ENCODE data around the gene EPHA10. TPM values are rescaled to one million over a fixed set of nuclear protein-coding genes. Genes with fewer than 3 reads are reported as not detected.

EPHA10 gene
- total and polyA plus RNA-seq, 3 experiments from 2014 or later, result 0.04 TPM; not detected in 2

DNA sequence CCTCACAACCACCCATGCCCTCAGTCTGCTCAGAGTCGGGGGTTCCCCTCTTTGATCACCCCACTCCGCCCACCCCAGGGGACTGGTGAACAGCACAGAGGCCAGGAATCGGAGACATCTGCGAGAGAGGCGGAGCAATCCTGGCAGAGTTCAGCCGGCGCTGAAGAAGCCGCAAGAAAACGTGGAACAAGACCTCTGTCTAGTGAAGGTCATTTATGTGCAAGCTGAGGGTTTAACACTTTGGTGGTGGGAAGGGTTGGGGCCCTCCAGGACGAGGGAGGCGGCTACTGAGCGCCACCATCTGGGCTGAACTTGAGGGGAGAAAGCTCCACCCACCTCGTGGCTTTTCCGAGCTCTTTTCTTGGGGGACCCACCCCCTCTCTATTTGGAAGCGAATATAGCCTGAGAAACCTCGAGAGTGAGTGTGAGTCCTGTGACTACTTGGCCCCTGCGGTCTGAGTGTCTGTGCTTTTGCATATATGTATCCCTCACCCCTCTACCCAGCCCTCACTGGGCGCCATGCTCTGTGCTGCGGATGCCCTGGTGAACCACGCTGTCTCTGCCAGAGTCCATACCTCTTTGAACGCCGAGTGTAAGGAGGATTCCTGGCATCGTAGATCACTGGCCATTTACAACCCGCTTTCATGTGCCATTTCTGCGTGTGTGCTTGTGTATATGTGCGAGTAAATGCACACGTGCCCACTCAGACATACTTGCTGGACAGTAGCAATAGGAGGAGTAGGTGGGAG is 1.2 kb upstream of the EPHA10 start:
- DNase-seq, result no peak
- H3K36me3 Mint-ChIP-seq, result peaks cover 0 to 4% (median 0%) of the 10 kb centered on the region in 3 donors
- peaks cover 11 to 19% (median 16%) of the 10 kb centered on the region in 3 donors for H3K4me1 Mint-ChIP-seq
- Histone ChIP-seq H3K27ac (ENCODE audit: low read depth, low read length) (no peak overlapping the region), H3K27me3 (ENCODE audit: insufficient read depth, low read length, poor library complexity, severe bottlenecking) (peaks cover 42% of the 10 kb centered on the region), H3K4me3 (ENCODE audit: low read length) (no peak overlapping the region), H3K36me3 (ENCODE audit: insufficient read depth, low read length) (no peaks in the 10 kb centered on the region), H3K4me1 (ENCODE audit: insufficient read depth, low read length) (no peaks in the 10 kb centered on the region), H3K9me3 (ENCODE audit: low read length) (no peaks in the 10 kb centered on the region)
- ChIA-PET CTCF (no interaction called here), POLR2A (no interaction called here)
- peak overlapping the region in 6 of 7 donors; percentile 15 to 78 (median 50) for H3K4me3 Mint-ChIP-seq
- peaks cover 0 to 2% (median 0%) of the 10 kb centered on the region in 5 donors for H3K9me3 Mint-ChIP-seq
- H3K27me3 Mint-ChIP-seq, result peaks cover 64 to 85% of the 10 kb centered on the region in 2 donors
- no peak overlapping the region for H3K27ac Mint-ChIP-seq

DNA sequence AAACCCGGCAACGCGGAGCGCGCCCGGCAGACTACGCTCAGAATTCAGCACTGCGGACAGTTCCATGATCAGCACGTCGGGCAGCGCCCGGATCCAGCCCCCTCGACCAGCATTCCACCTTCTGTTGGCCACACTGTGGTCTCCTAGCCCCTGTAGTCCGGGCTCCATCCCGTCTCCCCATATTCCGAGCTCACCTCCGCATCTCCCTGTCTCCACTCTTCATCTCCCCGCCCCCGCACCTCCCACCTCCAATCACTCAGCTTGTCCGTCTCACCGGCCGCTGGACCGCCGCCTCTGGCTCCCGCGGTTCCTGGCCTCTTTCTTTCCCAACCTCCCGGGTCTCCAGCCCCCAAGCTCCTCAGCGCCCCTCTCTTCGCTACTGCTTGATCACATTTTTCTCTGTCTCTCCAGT is 500 bp downstream of the EPHA10 start:
- no peak overlapping the region for H3K4me3 ChIP-seq (ENCODE audit: low read length)
- no peak overlapping the region for H3K27ac Mint-ChIP-seq
- peaks cover 48% of the 10 kb centered on the region for H3K27me3 ChIP-seq (ENCODE audit: insufficient read depth, low read length, poor library complexity, severe bottlenecking)
- H3K4me1 Mint-ChIP-seq, result peaks cover 11 to 19% (median 16%) of the 10 kb centered on the region in 3 donors
- DNase-seq, result no peak
- H3K4me3 Mint-ChIP-seq, result peak overlapping the region in 1 of 7 donors; percentile 34
- H3K9me3 Mint-ChIP-seq, result peaks cover 0 to 2% (median 0%) of the 10 kb centered on the region in 5 donors
- H3K36me3 ChIP-seq (ENCODE audit: insufficient read depth, low read length), result no peaks in the 10 kb centered on the region
- H3K36me3 Mint-ChIP-seq, result peaks cover 0 to 4% (median 0%) of the 10 kb centered on the region in 3 donors
- CTCF ChIA-PET, result interaction anchor here (0.7 kb wide), 1 partner anchor 10 kb away, joined by 3 read pairs; no protein-coding TSS in a partner anchor
- no peaks in the 10 kb centered on the region for H3K4me1 ChIP-seq (ENCODE audit: insufficient read depth, low read length)
- H3K27me3 Mint-ChIP-seq, result peaks cover 60 to 72% of the 10 kb centered on the region in 2 donors
- H3K27ac ChIP-seq (ENCODE audit: low read depth, low read length), result no peak overlapping the region
- POLR2A ChIA-PET, result no interaction called here
- H3K9me3 ChIP-seq (ENCODE audit: low read length), result no peaks in the 10 kb centered on the region

DNA sequence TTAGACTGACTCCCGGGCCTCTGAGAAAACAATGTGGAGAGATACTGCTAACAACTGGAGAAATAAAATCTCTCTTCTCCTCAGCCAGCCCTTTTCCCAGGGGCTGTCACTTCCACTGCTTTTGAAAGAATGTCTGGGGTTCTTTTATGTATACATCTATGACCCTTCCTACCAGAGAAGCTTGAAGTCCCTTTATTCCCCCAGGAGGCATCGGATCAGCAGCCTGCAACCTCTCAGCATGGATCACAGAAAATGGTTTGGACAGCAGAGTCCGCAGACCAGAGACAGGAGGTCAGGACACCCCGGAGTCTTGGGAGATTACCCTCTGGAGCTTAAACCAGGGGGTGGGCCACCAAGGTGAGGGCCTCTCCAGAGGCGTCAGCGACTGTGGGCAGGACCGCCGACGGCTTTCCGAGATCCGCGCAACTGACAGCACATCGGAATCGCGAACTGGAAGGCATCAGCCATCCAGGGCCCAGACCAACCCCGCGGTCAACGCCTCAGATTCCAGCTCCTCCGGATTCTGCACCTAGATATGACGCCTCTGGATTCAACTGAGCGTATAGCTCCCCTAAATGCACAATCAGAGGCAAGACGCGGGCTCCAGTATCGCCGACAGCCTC is 1.0 kb downstream of the EPHA10 start:
- H3K36me3 Mint-ChIP-seq, result peaks cover 0 to 4% (median 0%) of the 10 kb centered on the region in 3 donors
- CTCF ChIA-PET, result no interaction called here
- no peak overlapping the region for H3K4me3 ChIP-seq (ENCODE audit: low read length)

DNA sequence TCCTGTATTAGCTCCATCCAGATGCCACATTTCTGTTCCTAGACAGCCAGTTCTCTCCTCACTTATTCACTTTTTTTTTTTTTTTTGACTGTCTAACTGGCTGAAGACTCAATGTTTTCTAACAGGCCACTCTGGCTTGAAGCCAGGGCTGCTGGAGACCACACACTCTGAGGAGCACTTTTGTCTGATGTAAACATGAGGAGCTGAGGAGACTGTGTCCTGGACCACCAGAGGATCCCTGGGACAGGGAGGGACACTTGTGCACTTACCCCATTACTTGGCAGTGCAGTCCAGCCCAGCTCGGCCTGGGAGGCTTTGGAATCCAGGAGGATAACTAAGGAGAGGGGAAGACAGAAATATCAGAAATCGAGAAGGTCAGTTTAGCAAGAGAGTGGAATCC is 2.4 kb downstream of the EPHA10 start:
- H3K9me3 ChIP-seq (ENCODE audit: low read length), result no peaks in the 10 kb centered on the region
- no peak overlapping the region for H3K4me3 Mint-ChIP-seq
- DNase-seq, result no peak
- no peak overlapping the region for H3K27ac ChIP-seq (ENCODE audit: low read depth, low read length)
- H3K27me3 Mint-ChIP-seq, result peaks cover 49 to 56% of the 10 kb centered on the region in 2 donors
- ChIA-PET CTCF (no interaction called here), POLR2A (no interaction called here)
- peaks cover 11 to 19% (median 16%) of the 10 kb centered on the region in 3 donors for H3K4me1 Mint-ChIP-seq
- H3K4me3 ChIP-seq (ENCODE audit: low read length), result no peak overlapping the region
- peaks cover 42% of the 10 kb centered on the region for H3K27me3 ChIP-seq (ENCODE audit: insufficient read depth, low read length, poor library complexity, severe bottlenecking)
- H3K9me3 Mint-ChIP-seq, result peaks cover 0 to 2% (median 0%) of the 10 kb centered on the region in 5 donors
- no peaks in the 10 kb centered on the region for H3K36me3 ChIP-seq (ENCODE audit: insufficient read depth, low read length)
- no peaks in the 10 kb centered on the region for H3K4me1 ChIP-seq (ENCODE audit: insufficient read depth, low read length)
- no peak overlapping the region for H3K27ac Mint-ChIP-seq
- H3K36me3 Mint-ChIP-seq, result peaks cover 0 to 4% (median 0%) of the 10 kb centered on the region in 3 donors

More for the DNA sequence above, 1.0 kb downstream of the EPHA10 start:
- Histone ChIP-seq H3K27me3 (ENCODE audit: insufficient read depth, low read length, poor library complexity, severe bottlenecking) (peaks cover 48% of the 10 kb centered on the region), H3K27ac (ENCODE audit: low read depth, low read length) (no peak overlapping the region), H3K36me3 (ENCODE audit: insufficient read depth, low read length) (no peaks in the 10 kb centered on the region), H3K4me1 (ENCODE audit: insufficient read depth, low read length) (no peaks in the 10 kb centered on the region), H3K9me3 (ENCODE audit: low read length) (no peaks in the 10 kb centered on the region)
- no peak for DNase-seq
- peaks cover 57 to 66% of the 10 kb centered on the region in 2 donors for H3K27me3 Mint-ChIP-seq
- POLR2A ChIA-PET, result no interaction called here
- peak overlapping the region in 1 of 8 donors; percentile 0 for H3K27ac Mint-ChIP-seq
- peaks cover 0 to 2% (median 0%) of the 10 kb centered on the region in 5 donors for H3K9me3 Mint-ChIP-seq
- no peak overlapping the region for H3K4me3 Mint-ChIP-seq
- H3K4me1 Mint-ChIP-seq, result peaks cover 11 to 19% (median 16%) of the 10 kb centered on the region in 3 donors

DNA sequence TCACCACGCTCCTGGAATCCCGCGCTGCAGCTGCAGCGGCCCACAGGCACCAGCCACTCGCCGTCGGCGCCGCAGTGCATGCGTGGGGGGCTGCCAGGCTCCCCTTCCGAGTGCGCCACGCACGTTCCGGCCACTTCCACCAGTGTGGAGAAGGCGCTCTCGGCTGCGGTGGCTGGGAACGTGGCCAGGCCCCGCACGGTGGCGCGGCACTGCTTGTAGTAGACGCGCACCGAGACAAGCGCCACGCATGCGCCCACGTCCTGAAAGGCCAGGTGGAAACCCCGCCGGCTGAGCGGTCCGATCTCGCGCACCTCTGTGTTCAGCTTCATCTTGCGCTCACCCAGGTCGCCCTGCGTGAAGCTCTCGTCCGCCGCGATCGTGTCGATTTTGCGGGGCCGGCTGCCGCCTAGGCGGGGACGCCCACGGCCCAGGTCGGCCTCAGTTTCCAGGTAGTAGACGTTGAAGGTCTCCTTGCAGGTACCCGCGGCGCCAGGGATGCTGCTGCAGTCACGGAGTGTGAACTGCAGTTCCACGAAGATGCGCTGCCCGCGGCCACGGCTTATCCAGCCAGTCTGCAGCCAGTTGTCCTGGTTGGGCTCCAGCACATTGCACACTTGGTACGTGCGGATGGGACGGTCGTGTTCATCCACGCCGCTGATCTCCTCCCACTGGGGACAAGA is 3.4 kb downstream of the EPHA10 start:
- Histone ChIP-seq H3K4me3 (ENCODE audit: low read length) (no peak overlapping the region), H3K27ac (ENCODE audit: low read depth, low read length) (no peak overlapping the region), H3K27me3 (ENCODE audit: insufficient read depth, low read length, poor library complexity, severe bottlenecking) (peaks cover 41% of the 10 kb centered on the region), H3K9me3 (ENCODE audit: low read length) (no peaks in the 10 kb centered on the region), H3K4me1 (ENCODE audit: insufficient read depth, low read length) (no peaks in the 10 kb centered on the region), H3K36me3 (ENCODE audit: insufficient read depth, low read length) (no peaks in the 10 kb centered on the region)
- H3K27me3 Mint-ChIP-seq, result peaks cover 43 to 46% of the 10 kb centered on the region in 2 donors
- no peak for DNase-seq
- no peak overlapping the region for H3K27ac Mint-ChIP-seq
- ChIA-PET CTCF (no interaction called here), POLR2A (no interaction called here)
- peaks cover 0 to 4% (median 0%) of the 10 kb centered on the region in 3 donors for H3K36me3 Mint-ChIP-seq
- H3K9me3 Mint-ChIP-seq, result peaks cover 0 to 2% (median 0%) of the 10 kb centered on the region in 5 donors
- no peak overlapping the region for H3K4me3 Mint-ChIP-seq
- H3K4me1 Mint-ChIP-seq, result peaks cover 9 to 16% (median 16%) of the 10 kb centered on the region in 3 donors

GRCh38 chr1:37759451-37759850 is 5.5 kb downstream of the EPHA10 start:
- peaks cover 20% of the 10 kb centered on the region for H3K27me3 ChIP-seq (ENCODE audit: insufficient read depth, low read length, poor library complexity, severe bottlenecking)
- Mint-ChIP-seq H3K4me3 (no peak overlapping the region), H3K27me3 (peaks cover 26 to 30% of the 10 kb centered on the region in 2 donors), H3K36me3 (peaks cover 0 to under 1% (median 0%) of the 10 kb centered on the region in 3 donors), H3K4me1 (peaks cover 0 to 2% (median under 1%) of the 10 kb centered on the region in 3 donors), H3K9me3 (peaks cover 0 to 1% (median 0%) of the 10 kb centered on the region in 5 donors), H3K27ac (no peak overlapping the region)
- DNase-seq, result no peak
- no peaks in the 10 kb centered on the region for H3K9me3 ChIP-seq (ENCODE audit: low read length)
- ChIA-PET CTCF (no interaction called here), POLR2A (no interaction called here)
- H3K4me1 ChIP-seq (ENCODE audit: insufficient read depth, low read length), result no peaks in the 10 kb centered on the region
- no peak overlapping the region for H3K4me3 ChIP-seq (ENCODE audit: low read length)
- no peaks in the 10 kb centered on the region for H3K36me3 ChIP-seq (ENCODE audit: insufficient read depth, low read length)
- no peak overlapping the region for H3K27ac ChIP-seq (ENCODE audit: low read depth, low read length)

DNA sequence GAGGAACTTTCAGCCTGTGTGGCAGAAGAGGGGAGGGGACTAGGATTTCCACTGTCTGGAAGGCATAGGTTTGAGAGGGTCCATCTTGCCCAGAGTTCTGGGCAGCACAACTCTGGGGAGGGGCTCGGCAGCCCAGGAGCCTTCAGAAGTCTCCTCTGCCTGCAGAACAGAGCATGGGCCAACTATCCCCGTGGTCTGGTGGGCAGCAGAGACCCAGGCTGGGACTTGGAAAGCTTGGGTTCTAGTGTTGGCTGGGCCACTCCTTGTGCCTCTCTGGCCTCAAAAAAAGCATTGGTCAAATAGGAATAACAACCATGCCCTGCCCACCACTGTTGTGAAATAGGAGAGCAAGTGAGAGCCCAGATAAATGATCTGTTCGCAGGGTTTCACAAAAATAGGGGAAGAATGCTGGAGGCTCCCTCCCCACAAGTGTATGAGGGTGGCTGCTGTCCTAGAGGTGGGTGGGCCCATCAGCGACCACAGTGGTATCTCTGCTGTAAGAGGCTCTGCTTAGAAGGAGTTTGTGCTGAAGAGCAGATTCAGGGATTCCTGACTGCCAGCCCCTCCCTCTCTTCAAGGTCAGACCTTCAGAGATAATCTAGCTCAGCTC is 8.9 kb downstream of the EPHA10 start:
- no peak for DNase-seq
- Histone ChIP-seq H3K9me3 (ENCODE audit: low read length) (no peaks in the 10 kb centered on the region), H3K4me3 (ENCODE audit: low read length) (no peak overlapping the region), H3K4me1 (ENCODE audit: insufficient read depth, low read length) (no peaks in the 10 kb centered on the region), H3K36me3 (ENCODE audit: insufficient read depth, low read length) (no peaks in the 10 kb centered on the region), H3K27ac (ENCODE audit: low read depth, low read length) (no peak overlapping the region), H3K27me3 (ENCODE audit: insufficient read depth, low read length, poor library complexity, severe bottlenecking) (peaks cover 13% of the 10 kb centered on the region)
- Mint-ChIP-seq H3K27me3 (peaks cover 12 to 20% of the 10 kb centered on the region in 2 donors), H3K4me1 (peaks cover 8 to 15% (median 10%) of the 10 kb centered on the region in 3 donors), H3K4me3 (no peak overlapping the region), H3K27ac (no peak overlapping the region), H3K9me3 (no peaks in the 10 kb centered on the region), H3K36me3 (no peaks in the 10 kb centered on the region)
- ChIA-PET CTCF (no interaction called here), POLR2A (no interaction called here)
